T-helper 17 cell (primary cell): ENCODE measurements around the gene TSPAN1. TPM values are rescaled to one million over a fixed set of nuclear protein-coding genes. Genes with fewer than 3 reads are reported as not detected.
A peak's percentile ranks its signal among the peaks of the same experiment; 100 is the strongest.

Experiments
- ATAC-seq: fragments of 150-1000 bp; cut with Tn5 transposase; 2 replicates; pipeline ENCODE4 v1.10.0; 2021; ENCODE audit warnings: mild to moderate bottlenecking, moderate library complexity
- DNase-seq, 3 donors: peaks; one replicate each; pipeline versions ENCODE4 v3.0.0 to v3.0.0-alpha.2; 2020 to 2021
- H3K9me3 ChIP-seq: one replicate; pipeline ENCODE4 v1.7.0; 2013; ENCODE audit warnings: low read length, mild to moderate bottlenecking; ENCODE audit not compliant: control insufficient read depth, poor library complexity, severe bottlenecking
- H3K27ac Mint-ChIP-seq: one replicate; pipeline ENCODE4 v1.8.0; 2022; ENCODE audit warnings: mild to moderate bottlenecking, moderate library complexity, mixed read lengths
- H3K27me3 Mint-ChIP-seq: one replicate; pipeline ENCODE4 v1.8.0; 2022; ENCODE audit warnings: mixed read lengths
- H3K36me3 Mint-ChIP-seq: one replicate; pipeline ENCODE4 v1.8.0; 2022; ENCODE audit warnings: low read depth, mixed read lengths
- H3K4me1 Mint-ChIP-seq: one replicate; pipeline ENCODE4 v1.8.0; 2022; ENCODE audit warnings: mild to moderate bottlenecking, mixed read lengths
- H3K4me3 Mint-ChIP-seq: one replicate; pipeline ENCODE4 v1.8.0; 2022; ENCODE audit warnings: mild to moderate bottlenecking, moderate library complexity, mixed read lengths
- total RNA-seq, 4 donors: library from RNA in 2 of 4; stranded (reverse) in 2 of 4; gene quantifications; one replicate each; pipeline ENCODE4 v1.2.3 and lab custom pipeline; 2022 to 2026

TSPAN1 gene, protein sequence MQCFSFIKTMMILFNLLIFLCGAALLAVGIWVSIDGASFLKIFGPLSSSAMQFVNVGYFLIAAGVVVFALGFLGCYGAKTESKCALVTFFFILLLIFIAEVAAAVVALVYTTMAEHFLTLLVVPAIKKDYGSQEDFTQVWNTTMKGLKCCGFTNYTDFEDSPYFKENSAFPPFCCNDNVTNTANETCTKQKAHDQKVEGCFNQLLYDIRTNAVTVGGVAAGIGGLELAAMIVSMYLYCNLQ
- total RNA-seq = not detected
- 0 reads per million in 2 donors for total RNA-seq (lab: John Stamatoyannopoulos, UW)

DNA sequence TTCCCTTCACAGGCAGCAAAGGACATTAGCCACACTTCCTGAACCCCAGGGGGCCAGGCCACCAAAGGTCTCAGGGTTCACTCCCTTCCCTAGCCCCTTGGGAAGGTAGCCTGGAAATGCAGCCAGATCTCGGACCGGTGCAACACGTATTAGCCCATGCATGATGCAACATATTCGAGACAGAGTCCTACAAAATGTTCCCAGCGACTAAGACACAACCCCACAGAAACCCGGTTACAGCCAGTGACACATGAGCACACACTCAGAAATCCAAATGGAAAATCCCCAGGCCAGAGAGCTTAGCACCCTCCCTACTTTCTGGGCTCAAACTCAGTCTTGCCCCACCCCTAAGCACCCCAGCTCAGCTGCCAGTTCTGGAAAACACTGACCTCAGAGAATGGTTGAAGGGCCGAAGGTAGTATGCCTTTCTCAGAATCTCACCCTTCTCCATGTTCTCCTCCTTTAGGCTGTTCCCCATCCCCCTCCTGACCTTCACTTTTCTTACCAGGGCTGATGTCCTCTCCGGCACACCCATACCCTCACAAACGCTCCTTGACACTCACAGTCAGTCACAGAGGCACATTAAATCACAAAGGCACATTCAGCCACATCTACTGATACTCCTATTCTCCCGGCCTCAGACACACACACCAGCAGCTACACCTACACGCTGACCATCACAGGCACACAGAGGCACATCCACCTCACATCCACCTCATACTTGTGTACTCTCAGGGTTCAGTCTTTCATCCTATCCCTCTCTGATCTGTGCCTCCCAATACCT lies at the start of gene TSPAN1:
Gene TSPAN1, plus strand, starts transcription at position 640 of the 784 bp plus-strand sequence. CDS start 6,021 bp downstream, outside the sequence.
- DNase-seq (no peak), ATAC-seq (no peak)
- Mint-ChIP-seq H3K4me1 (peaks cover 2% of the 10 kb centered on the region), H3K36me3 (peaks cover 2% of the 10 kb centered on the region), H3K27me3 (peaks cover 28% of the 10 kb centered on the region), H3K27ac (no peak within 1 kb of the TSS), H3K4me3 (no peak within 1 kb of the TSS)
- no peaks in the 10 kb centered on the region for H3K9me3 ChIP-seq

DNA sequence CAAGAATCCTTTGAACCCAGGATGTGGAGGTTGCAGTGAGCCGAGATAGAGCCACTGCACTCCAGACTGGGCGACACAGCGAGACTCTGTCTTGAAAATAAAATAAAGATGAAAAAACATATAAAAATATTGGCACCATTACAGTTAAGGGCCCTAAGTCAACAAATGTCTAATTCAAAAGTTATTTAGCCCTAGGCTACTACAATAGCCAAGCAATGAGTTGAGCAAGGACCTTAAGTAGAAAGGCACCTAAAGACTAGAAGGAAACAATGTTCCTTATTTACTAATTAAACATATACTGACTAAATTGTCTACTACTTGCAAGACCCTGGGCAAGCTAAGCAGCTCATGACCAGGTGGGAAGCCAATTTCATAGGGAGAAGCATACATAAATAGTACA lies 46.5 kb upstream of the TSPAN1 start:
- Mint-ChIP-seq H3K4me3 (no peak overlapping the region), H3K36me3 (peaks cover 4% of the 10 kb centered on the region), H3K4me1 (peaks cover 17% of the 10 kb centered on the region), H3K27me3 (peaks cover 34% of the 10 kb centered on the region), H3K27ac (peak overlapping the region; percentile 46)
- H3K9me3 ChIP-seq = no peaks in the 10 kb centered on the region
- no peak for ATAC-seq
- DNase-seq = no peak

DNA sequence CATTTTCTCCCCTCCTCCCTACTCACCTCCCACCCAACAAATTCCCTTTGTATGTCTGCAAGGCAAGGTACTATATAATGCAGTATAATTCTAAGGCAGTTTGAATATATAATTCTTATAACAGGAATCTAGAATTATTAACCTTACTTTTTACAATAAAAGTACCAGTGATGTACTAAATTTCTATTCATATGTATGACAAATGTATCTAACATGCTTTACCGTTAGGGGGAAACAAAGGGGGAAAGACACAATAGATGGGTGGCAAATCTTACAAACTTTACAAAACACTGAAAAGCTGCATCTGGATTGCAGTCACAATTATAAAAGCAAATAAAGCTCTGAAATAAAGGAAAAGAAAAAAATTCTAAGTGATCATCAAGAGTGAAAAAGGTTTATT lies 44.8 kb upstream of the TSPAN1 start:
- no peaks in the 10 kb centered on the region for H3K9me3 ChIP-seq
- ATAC-seq (no peak), DNase-seq (no peak)
- H3K36me3 Mint-ChIP-seq = peaks cover 2% of the 10 kb centered on the region
- H3K27me3 Mint-ChIP-seq = peaks cover 28% of the 10 kb centered on the region
- H3K4me1 Mint-ChIP-seq = peaks cover 21% of the 10 kb centered on the region
- no peak overlapping the region for H3K27ac Mint-ChIP-seq
- H3K4me3 Mint-ChIP-seq = no peak overlapping the region

DNA sequence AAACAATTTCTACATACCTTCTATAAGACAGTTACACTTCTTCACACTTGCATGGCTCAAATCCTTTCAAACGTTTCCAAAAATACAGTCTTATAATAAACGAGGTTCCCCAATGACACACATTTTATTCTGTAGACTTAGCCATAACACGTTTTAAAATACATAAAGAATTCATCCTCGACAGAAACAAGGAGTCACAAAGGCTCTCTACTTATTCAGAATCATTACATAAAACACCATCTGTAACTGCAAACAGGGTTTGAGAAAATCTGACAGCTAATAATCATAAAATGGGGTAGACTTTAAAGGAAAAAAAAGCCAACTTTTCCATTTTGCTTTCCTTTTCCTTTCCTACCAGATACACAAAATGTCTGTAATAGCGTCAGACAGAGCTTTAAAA lies 44.3 kb upstream of the TSPAN1 start:
- Mint-ChIP-seq H3K27me3 (peaks cover 28% of the 10 kb centered on the region), H3K27ac (no peak overlapping the region), H3K4me3 (no peak overlapping the region), H3K36me3 (peaks cover 2% of the 10 kb centered on the region), H3K4me1 (peaks cover 21% of the 10 kb centered on the region)
- DNase-seq (no peak), ATAC-seq (no peak)
- no peaks in the 10 kb centered on the region for H3K9me3 ChIP-seq

DNA sequence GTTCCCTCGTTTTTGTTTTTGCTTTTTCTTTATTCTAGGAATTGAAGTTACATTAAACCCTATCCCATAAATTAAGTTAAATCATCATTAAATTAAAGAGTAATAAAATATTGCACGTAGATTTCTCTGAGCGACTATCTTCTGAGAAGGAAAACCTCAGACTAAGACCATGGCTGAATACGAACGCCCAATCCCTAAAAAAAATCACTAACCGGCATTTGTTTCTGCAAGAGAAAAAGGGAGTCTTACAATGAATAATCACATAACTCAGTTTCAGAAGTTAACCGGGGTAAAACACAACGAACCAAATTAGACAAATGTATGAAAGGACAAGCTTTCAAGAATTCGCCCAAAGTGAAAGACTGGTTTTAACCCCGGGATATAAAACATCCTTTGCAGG lies 43.8 kb upstream of the TSPAN1 start:
- Mint-ChIP-seq H3K36me3 (peaks cover 2% of the 10 kb centered on the region), H3K4me1 (peaks cover 21% of the 10 kb centered on the region), H3K27me3 (peaks cover 28% of the 10 kb centered on the region), H3K4me3 (peak overlapping the region; percentile 99), H3K27ac (no peak overlapping the region)
- ATAC-seq (no peak), DNase-seq (no peak)
- no peaks in the 10 kb centered on the region for H3K9me3 ChIP-seq

DNA sequence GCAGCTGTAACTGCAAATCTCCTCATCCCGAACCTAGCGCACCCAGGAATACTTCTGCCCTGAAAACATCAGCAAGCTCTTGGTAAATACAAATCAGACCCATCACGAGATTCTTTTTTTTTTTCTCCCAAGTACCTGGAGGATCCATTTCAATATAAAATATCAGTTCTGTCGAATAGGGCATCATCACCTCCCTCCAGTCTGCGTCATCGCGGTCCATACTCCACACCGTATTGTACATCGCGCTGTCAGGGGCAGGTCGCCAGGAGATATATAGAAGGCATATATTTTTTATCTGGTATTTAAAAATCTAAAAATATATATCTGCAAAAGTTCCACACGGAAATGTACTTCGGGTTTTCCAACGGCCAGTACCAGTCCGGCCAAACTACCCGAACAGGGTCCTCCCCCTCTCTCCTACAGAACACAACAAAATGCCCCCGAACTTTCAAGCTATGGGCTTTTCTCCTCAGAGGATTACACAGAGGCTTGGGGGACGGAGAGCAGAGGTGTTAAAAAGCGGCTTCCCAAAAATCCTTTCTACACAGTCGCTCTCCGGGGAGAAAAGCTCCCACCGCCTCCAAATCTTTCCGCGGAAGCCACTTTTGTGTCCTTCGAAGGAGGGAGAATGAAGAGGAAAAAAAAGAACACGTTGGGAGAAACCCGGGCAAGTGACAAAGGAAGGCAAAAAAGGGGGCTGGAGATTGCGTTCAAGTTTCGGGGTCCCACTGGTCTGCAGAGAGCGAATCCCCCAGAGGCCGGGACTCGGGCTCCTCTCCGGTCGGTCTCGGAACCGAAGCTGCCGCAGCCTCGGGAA lies 43.0 kb upstream of the TSPAN1 start:
- H3K27me3 Mint-ChIP-seq = peaks cover 36% of the 10 kb centered on the region

DNA sequence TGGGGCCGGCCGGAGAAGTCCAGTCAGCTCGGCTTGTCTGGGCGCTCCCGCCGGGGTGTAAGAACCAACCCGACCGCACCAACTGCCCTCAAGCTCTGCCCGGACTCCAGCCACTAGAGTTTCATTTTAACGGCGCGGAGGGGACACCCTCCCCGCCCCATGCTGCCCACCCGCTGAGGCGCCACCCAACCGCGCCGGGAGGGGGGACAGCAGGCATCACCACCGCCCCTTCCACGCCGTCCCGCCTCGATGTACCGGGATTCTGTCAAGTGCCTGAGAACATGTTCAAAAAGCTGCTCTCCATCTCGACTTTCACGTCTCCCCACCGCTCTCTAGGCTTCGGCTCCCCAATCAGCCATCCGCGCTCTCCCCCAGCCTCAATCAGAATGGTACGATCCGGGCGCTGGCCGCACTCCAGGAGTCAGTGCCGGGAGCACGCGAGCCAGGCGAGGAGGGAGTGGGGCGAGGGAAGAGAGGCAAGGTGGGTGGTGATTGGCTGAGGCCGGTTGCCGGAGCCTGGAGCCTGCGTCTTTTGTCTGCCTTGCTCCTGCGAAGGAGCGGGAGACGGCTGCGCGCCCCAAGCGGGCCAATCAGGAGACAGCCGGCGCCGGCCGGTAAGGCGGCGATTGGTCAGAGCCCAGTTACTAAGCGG lies 42.2 kb upstream of the TSPAN1 start, which contains the start of gene PIK3R3:
Gene PIK3R3, minus strand, starts transcription at position 101 of the 652 bp plus-strand sequence. CDS start 677 bp downstream, outside the sequence.
- Mint-ChIP-seq H3K4me1 (peaks cover 21% of the 10 kb centered on the region), H3K27ac (peak within 1 kb of the TSS; percentile 94), H3K27me3 (peaks cover 37% of the 10 kb centered on the region), H3K36me3 (peaks cover 2% of the 10 kb centered on the region), H3K4me3 (peak within 1 kb of the TSS; percentile 99)
- peak; percentile 92 for ATAC-seq
- no peaks in the 10 kb centered on the region for H3K9me3 ChIP-seq
- DNase-seq = peak; percentile 58 to 77 (median 68)

More for the DNA sequence above, 43.0 kb upstream of the TSPAN1 start:
- Mint-ChIP-seq H3K4me1 (peaks cover 21% of the 10 kb centered on the region), H3K4me3 (peak overlapping the region; percentile 99), H3K36me3 (peaks cover 2% of the 10 kb centered on the region), H3K27ac (peak overlapping the region; percentile 94)
- DNase-seq (peak in 1 of 3 donors; percentile 8), ATAC-seq (peak; percentile 27)
- H3K9me3 ChIP-seq = no peaks in the 10 kb centered on the region

DNA sequence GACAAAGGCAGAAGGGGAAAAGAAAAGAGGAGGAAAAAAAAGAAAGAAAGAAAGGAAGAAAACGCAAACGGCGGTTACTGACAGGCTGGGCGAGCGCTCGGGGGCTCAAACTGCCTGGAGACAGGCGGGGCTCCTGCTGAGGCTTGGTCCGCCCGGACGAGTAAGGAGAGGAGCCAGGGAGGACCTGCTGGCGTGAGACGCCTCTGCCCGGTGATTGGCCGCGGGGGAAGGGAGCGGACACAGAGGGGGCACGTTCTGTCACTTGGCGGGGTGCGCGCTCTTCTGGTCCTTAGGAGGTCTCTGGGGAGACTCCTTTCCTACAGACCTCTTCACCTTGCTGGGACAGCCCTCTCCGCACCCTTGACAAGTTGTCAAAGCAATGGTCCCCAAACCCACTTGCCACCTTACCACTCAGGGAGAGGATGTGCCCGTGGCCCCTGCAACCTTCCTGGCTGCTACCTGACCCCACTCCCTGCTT lies 41.7 kb upstream of the TSPAN1 start:
- peaks cover 21% of the 10 kb centered on the region for H3K4me1 Mint-ChIP-seq
- ATAC-seq (peak; percentile 31), DNase-seq (no peak)
- H3K27ac Mint-ChIP-seq = peak overlapping the region; percentile 94
- H3K27me3 Mint-ChIP-seq = peaks cover 37% of the 10 kb centered on the region
- peak overlapping the region; percentile 99 for H3K4me3 Mint-ChIP-seq
- no peaks in the 10 kb centered on the region for H3K9me3 ChIP-seq
- peaks cover 2% of the 10 kb centered on the region for H3K36me3 Mint-ChIP-seq

DNA sequence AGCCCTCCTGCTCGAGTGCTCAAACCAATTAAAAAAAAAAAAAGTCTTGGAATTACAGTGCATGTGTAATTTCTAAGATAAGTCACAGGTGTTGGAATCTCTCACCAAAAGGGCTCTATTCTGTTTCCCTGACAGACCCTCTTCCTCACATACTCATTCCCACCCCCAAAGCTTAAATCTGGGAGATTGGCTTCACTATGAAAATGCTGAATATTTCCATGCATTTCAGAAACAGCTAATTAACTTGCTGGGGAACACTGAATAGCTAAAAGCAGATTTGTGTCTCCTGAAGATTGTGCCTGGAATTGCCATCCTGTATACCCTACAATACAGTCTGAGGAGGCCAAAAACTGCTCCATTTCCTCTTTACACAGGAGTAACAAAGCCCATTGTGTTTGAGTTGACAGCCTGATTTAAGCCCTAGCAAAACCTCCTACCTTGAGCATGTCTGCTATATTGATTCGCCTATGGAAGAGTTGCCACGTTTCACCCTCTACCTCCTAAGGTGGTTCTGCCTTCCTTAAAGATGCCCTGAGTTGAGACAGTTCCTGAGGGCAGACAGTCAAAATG lies 41.0 kb upstream of the TSPAN1 start:
- H3K4me3 Mint-ChIP-seq = peak overlapping the region; percentile 99
- ATAC-seq (no peak), DNase-seq (no peak)
- peaks cover 21% of the 10 kb centered on the region for H3K4me1 Mint-ChIP-seq
- no peaks in the 10 kb centered on the region for H3K9me3 ChIP-seq
- peaks cover 33% of the 10 kb centered on the region for H3K27me3 Mint-ChIP-seq
- H3K36me3 Mint-ChIP-seq = peaks cover 2% of the 10 kb centered on the region
- H3K27ac Mint-ChIP-seq = peak overlapping the region; percentile 94

DNA sequence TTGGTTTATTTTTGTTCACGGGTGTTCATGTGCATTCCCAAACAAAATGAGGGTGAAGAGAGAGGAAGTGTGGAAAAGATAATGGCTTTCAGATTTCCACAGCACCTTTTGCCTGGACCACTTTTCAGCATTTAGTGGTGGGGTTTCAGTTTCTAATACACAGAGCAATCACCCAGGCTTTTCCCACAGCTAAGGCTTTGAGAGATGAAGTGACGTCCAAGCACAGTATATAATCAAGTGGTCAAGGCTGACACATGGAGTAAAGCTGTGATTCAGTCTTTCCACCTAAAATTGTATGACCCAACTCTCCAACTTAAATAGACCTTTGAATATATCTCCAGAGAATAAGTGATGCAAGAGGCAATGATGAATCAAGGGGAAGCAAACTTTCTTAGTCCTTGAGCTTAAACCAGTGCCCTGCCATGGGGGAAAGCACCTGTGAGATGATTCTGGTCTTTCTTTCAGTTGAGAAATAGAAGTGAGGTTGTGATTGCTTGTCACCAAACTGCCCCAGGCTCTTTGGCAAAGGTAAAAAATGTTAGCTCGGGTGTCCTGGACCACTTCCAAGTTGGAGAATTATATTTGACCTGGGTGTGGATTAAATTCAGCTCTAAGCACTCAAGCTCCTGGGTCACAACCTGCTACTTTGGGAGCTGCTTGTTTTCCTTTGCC lies 40.1 kb upstream of the TSPAN1 start:
- H3K9me3 ChIP-seq = no peaks in the 10 kb centered on the region
- H3K27ac Mint-ChIP-seq = peak overlapping the region; percentile 94
- no peak for ATAC-seq

DNA sequence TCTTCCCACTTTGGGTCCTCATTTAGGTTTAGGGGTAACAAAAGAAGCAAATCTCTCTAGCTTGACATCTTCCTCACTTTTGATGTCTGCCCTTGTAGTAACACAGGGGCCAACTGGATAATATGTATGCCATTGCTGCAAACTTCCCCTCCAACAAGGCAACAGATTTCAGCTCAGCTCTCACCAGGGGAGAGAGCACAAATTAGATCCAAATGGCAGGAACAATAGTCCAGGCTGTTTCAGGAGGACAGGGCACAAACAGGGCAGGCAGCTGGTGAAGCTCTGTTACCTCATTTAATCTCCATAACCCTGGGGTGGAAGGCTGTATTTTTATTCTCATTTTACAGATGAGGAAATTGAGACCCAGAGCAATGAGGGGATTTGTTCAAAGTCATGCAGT lies 38.2 kb upstream of the TSPAN1 start:
- Mint-ChIP-seq H3K36me3 (peaks cover 10% of the 10 kb centered on the region), H3K27ac (no peak overlapping the region), H3K4me3 (no peak overlapping the region), H3K4me1 (peaks cover 18% of the 10 kb centered on the region), H3K27me3 (peaks cover 28% of the 10 kb centered on the region)
- H3K9me3 ChIP-seq = no peaks in the 10 kb centered on the region
- no peak for DNase-seq
- no peak for ATAC-seq

More for the DNA sequence above, 40.1 kb upstream of the TSPAN1 start:
- H3K36me3 Mint-ChIP-seq = peaks cover 5% of the 10 kb centered on the region
- no peak for DNase-seq
- peaks cover 31% of the 10 kb centered on the region for H3K27me3 Mint-ChIP-seq
- H3K4me3 Mint-ChIP-seq = no peak overlapping the region
- peaks cover 24% of the 10 kb centered on the region for H3K4me1 Mint-ChIP-seq

DNA sequence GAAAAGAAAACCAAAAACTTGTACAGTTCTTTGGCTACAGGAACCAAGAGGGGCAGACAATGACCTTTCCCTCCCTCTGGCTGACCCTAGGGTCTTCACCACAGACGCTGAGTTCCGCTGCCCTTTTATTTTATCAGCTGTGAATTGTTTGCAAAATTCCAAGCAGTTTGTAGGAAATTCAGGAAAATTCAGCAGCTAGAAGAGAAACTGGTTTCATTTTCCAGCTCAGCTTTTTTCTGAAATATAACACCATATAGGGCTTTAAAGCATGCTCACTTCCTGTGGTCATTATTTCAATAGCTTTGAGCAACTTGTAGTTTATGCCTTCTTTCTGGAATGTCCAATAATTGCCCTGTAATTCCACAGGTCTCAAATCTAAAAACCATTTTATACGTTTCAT lies 37.0 kb upstream of the TSPAN1 start:
- H3K4me3 Mint-ChIP-seq = no peak overlapping the region
- H3K27ac Mint-ChIP-seq = no peak overlapping the region
- no peaks in the 10 kb centered on the region for H3K9me3 ChIP-seq
- H3K36me3 Mint-ChIP-seq = peaks cover 10% of the 10 kb centered on the region
- peaks cover 13% of the 10 kb centered on the region for H3K4me1 Mint-ChIP-seq
- ATAC-seq (no peak), DNase-seq (no peak)
- peaks cover 39% of the 10 kb centered on the region for H3K27me3 Mint-ChIP-seq
